ENCODE results near the gene PAPSS1.
A peak's percentile ranks its signal among the peaks of the same experiment; 100 is the strongest.

The PAPSS1 gene

DNA sequence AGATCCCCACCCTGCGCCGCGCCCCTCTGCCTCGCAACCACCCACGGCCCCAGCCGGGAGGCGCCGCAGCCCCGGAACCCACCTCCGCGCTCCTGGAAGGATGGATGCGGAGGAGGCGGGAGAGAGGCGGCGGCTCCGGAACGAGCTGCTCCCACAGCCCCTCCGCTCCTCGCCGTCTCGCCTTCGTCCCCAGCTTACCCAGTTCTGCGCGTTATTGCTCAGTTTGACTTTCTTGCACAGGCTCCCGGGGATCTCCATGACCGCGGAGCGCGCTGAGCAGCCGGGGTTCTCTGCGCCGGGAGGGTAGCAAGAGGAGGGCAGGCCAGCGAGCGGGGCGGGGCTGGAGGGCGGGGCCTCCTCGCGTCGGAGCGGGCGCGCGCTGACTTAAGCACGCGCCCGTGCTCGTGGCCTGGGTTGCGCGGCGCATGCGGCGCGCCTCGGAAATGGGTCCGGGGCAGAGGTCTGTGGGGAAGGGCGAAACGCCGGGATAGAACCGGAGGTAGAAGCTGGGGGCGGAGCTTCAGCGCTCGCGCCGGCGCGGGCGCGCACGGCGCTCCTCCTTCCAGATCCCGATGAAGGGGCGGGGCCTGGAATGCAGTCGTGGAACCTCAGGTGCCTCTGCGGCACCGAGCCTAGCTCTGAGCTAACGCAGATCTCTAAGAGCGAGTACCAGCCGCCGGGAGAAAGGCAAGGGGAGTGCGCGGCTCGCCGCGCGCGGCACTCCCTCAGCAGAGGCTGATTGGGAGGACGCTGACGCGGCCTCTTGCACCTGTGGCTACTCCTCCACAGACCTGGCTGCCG lies at the start of gene PAPSS1:
PAPSS1 (minus strand) TSS at position 313 of the 801 bp plus-strand sequence; CDS start at position 258, 55 bp downstream.
- ChIA-PET POLR2A (ENCODE audit: low non-redundant PET) (interaction anchor here (0.6 kb wide), 2 partner anchors 100 to 472 kb away, joined by 3 read pairs; no protein-coding TSS in a partner anchor), CTCF (interaction anchor here (0.9 kb wide), 1 partner anchor 17 kb away, joined by 3 read pairs; no protein-coding TSS in a partner anchor)
- DNase-seq (ENCODE audit: low spot score): peak; percentile 94
- TF ChIP-seq CTCF (conservative IDR thresholded peaks at IDR 0.05; ENCODE audit: low read depth): no peak
- peak within 1 kb of the TSS; percentile 90 for H3K27ac ChIP-seq

DNA sequence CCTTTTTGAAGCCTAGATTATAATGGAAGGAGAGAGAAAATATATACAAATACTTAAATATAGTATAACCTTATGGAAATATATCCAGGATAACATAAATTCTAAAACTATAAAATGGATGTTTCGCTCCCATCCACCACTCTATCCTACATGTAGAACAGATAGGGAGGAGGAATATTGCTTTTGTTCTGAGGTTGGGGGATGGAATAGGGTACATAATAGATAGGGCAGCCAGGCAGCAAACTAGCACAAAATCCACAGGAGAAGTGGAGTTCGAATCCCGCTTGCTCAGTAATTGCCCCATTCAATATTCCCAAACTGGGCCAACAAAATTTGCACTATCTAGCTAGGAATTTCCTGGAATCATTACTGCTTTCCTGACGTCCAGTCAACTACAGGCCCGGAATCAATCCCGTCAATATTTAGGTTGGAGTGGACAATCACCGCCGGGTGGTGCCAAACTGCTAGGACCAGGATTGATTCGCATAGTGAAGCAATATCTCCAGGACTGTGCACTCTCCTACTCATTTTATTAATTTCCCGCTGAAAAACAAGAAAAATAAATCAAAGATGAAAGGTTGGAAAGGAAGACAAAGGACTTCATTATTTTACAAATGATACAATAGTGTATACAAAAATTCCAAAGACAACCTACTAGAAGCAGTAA lies 40.4 kb upstream of the PAPSS1 start:
- CTCF ChIA-PET: interaction anchor here (0.6 to 2.3 kb wide), 6 partner anchors 8 to 1664 kb away, joined by 3 to 9 read pairs (median 3); no protein-coding TSS in a partner anchor
- H3K27ac ChIP-seq: no peak overlapping the region
- TF ChIP-seq CTCF (conservative IDR thresholded peaks at IDR 0.05; ENCODE audit: low read depth): 0 out of 2 replicates have a peak, but pooled peaks have one; percentile 16
- POLR2A ChIA-PET (ENCODE audit: low non-redundant PET): no interaction called here
- DNase-seq (ENCODE audit: low spot score): peak; percentile 55

GRCh38 chr4:107757864-107758476 lies 37.9 kb upstream of the PAPSS1 start:
- ChIA-PET POLR2A (ENCODE audit: low non-redundant PET) (no interaction called here), CTCF (interaction anchor here (0.6 to 0.7 kb wide), 2 partner anchors 9 to 1515 kb away, joined by 3 read pairs; no protein-coding TSS in a partner anchor)
- DNase-seq (ENCODE audit: low spot score): peak; percentile 20

DNA sequence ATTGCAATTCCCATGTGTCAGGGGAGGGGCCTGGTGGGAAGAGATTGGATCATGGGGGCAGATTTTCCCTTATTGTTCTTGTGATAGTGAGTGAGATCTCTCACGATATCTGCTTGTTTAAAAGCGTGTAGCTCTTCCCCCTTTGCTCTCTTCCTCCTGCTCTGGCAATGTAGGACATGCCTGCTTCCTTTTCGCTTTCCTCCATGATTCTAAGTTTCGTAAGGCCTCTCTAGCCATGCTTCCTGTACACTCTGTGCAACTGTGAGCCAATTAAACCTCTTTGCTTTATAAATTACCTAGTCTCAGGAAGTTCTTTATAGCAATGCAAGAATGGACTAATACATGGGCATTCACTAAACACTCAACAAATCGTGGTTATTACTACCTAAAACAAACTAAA lies 37.2 kb upstream of the PAPSS1 start:
- no peak overlapping the region for H3K27ac ChIP-seq
- ChIA-PET CTCF (interaction anchor here (0.7 kb wide), 1 partner anchor 9 kb away, joined by 3 read pairs; no protein-coding TSS in a partner anchor), POLR2A (ENCODE audit: low non-redundant PET) (no interaction called here)
- TF ChIP-seq CTCF (conservative IDR thresholded peaks at IDR 0.05; ENCODE audit: low read depth): no peak
- DNase-seq (ENCODE audit: low spot score): no peak

More at GRCh38 chr4:107757864-107758476, 37.9 kb upstream of the PAPSS1 start:
- TF ChIP-seq CTCF (conservative IDR thresholded peaks at IDR 0.05; ENCODE audit: low read depth): peak; percentile 61
- H3K27ac ChIP-seq: no peak overlapping the region

DNA sequence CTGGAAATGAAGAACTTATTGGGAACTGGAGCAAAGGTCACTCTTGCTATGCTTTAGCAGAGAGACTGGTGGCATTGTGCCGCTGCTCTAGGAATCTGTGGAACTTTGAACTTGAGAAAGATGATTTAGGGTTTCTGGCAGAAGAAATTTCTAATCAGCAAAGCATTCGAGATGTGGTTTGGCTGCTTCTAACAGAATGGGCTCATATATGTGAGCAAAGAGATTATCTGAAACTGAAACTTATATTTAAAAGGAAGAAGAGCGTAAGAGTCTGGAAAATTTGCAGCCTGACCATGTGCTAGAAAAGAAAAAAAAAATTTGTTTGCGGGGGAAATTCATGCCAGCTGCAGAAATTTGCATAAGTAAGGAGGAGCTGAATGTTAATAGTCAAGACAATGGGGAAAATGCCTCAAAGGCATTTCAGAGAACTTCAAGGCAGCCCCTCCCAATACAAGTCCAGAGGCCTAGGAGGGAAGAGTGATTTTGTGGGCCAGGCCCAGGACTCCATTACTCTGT lies 35.9 kb upstream of the PAPSS1 start:
- no peak for DNase-seq (ENCODE audit: low spot score)
- no peak overlapping the region for H3K27ac ChIP-seq
- CTCF ChIA-PET: no interaction called here
- TF ChIP-seq CTCF (conservative IDR thresholded peaks at IDR 0.05; ENCODE audit: low read depth): no peak
- POLR2A ChIA-PET (ENCODE audit: low non-redundant PET): no interaction called here

- CTCF ChIA-PET: interaction anchor here (0.7 kb wide), 1 partner anchor 9 kb away, joined by 4 read pairs; no protein-coding TSS in a partner anchor
- no peak for TF ChIP-seq CTCF (conservative IDR thresholded peaks at IDR 0.05; ENCODE audit: low read depth)
- no peak overlapping the region for H3K27ac ChIP-seq
- POLR2A ChIA-PET (ENCODE audit: low non-redundant PET): no interaction called here
- no peak for DNase-seq (ENCODE audit: low spot score)
Measured at GRCh38 chr4:107751670-107752069, 31.6 kb upstream of the PAPSS1 start.

Data from RWPE1 (cell line).